Spleen (tissue), 11 donors: Measurements from ENCODE around the gene EXTL1. TPM values are rescaled to one million over a fixed set of nuclear protein-coding genes. Genes with fewer than 3 reads are reported as not detected.

Experiments
- DNase-seq: peaks from one replicate; pipeline ENCODE4 v3.0.0-alpha.2; 2020
- H3K27ac ChIP-seq, 8 donors: fragments of 200-600 bp; sonication (generic) in 7 of 8; 1 replicate in 4 of 8; 2 replicates in 4 of 8; pipeline versions ENCODE4 v1.5.0 to v1.8.0; 2016 to 2021; ENCODE audit warnings: inconsistent platforms in 4 of 8, mild to moderate bottlenecking in 4 of 8, moderate library complexity in 1 of 8
- H3K27me3 ChIP-seq, 7 donors: fragments of 200-600 bp; sonication (generic) in 6 of 7; replicated peaks in 1 of 7; 1 replicate in 4 of 7; 2 replicates in 3 of 7; pipeline versions ENCODE4 v1.5.0 to v1.8.0; 2016 to 2021; ENCODE audit warnings: inconsistent platforms in 3 of 7, mild to moderate bottlenecking in 1 of 7
- H3K36me3 ChIP-seq, 6 donors: fragments of 200-600 bp; sonication (generic) in 5 of 6; 1 replicate in 4 of 6; 2 replicates in 2 of 6; pipeline versions ENCODE4 v1.5.0 to v1.8.0; 2016 to 2021; ENCODE audit warnings: inconsistent platforms in 2 of 6
- H3K4me1 ChIP-seq, 6 donors: fragments of 200-600 bp; sonication (generic) in 5 of 6; 1 replicate in 3 of 6; 2 replicates in 3 of 6; pipeline versions ENCODE4 v1.5.0 to v1.8.0; 2016 to 2021; ENCODE audit warnings: inconsistent platforms in 3 of 6
- H3K4me3 ChIP-seq, 8 donors: fragments of 200-600 bp; sonication (generic) in 7 of 8; 1 replicate in 4 of 8; 2 replicates in 4 of 8; pipeline versions ENCODE4 v1.5.0 to v1.8.0; 2016 to 2021; ENCODE audit warnings: inconsistent platforms in 4 of 8, mild to moderate bottlenecking in 4 of 8, moderate library complexity in 2 of 8
- H3K9me3 ChIP-seq, 8 donors: fragments of 200-600 bp; sonication (generic) in 7 of 8; 1 replicate in 4 of 8; 2 replicates in 4 of 8; pipeline versions ENCODE4 v1.5.0 to v1.8.0; 2016 to 2021; ENCODE audit warnings: inconsistent platforms in 4 of 8
- POLR2A ChIP-seq, 3 donors: fragments of 450-650 bp; IDR thresholded peaks; one replicate each; pipeline ENCODE4 v1.5.1; 2017; ENCODE audit warnings: antibody characterized with exemption in 3 of 3, mild to moderate bottlenecking in 1 of 3
- POLR2AphosphoS5 ChIP-seq, 3 donors: sonication (generic); formaldehyde crosslinking; IDR thresholded peaks; one replicate each; pipeline ENCODE4 v1.5.1; 2017; ENCODE audit warnings: antibody characterized with exemption in 3 of 3
- WGBS, 5 donors: extraction: QIAGEN DNeasy Blood & Tissue Kit in 3 of 5; methylation state at CpG; one replicate each; pipeline versions ENCODE4 v1.1.5 to v1.1.7; 2013 to 2018; 5-methylcytosine and 5-hydroxymethylcytosine counted together
- intact Hi-C: fragments of 100-400 bp; cut with DNase I; formaldehyde crosslinking; loops from one replicate; pipeline ENCODE4 v1.15.0; 2023; ENCODE audit warnings: low total_unique reads
- polyA plus RNA-seq, 3 donors: library from polyadenylated mRNA; stranded (reverse); fragments of 200-250 nt; gene quantifications; one replicate each; pipeline ENCODE4 v1.2.1, GENCODE V29; 2013
- total RNA-seq, 7 donors: library from RNA; depleted of rRNA in 3 of 7; stranded (reverse); fragments of >200 nt in 3 of 7; fragmentation: NEBNext Ultra II Directional in 4 of 7; extraction: Animal tissue kit (Norgen Biotek cat#: 25700) in 4 of 7; gene quantifications; one replicate each; pipeline versions ENCODE4 v1.1.0 to v1.2.1, GENCODE V29; 2016 to 2021
- TF ChIP-seq, protein P1 (sequence below), 11 experiments: fragments of 200-600 bp in 7 of 11; fragments of 450-650 bp in 4 of 11; sonication (generic) in 4 of 11; IDR thresholded peaks in 8 of 11; conservative IDR thresholded peaks in 3 of 11; 1 replicate in 7 of 11; 2 replicates in 4 of 11; pipeline versions ENCODE4 v1.4.0 to v1.8.0; 2016 to 2021; ENCODE audit warnings: antibody characterized with exemption in 11 of 11, inconsistent platforms in 4 of 11, mild to moderate bottlenecking in 1 of 11
- donor health status: healthy with polysubstance abuse.
- donor health status: DM: no; HTN: no; CAD: no; lungs with moderate emphysema.
- donor health status: DM: no; HTN: no; CAD: no.
- donor health status: Bipolar disorder and iron deficiency.
- donor health status: healthy.
- donor health status: DM: no; HTN: no; CAD: no.
- donor health status: DM: yes; HTN: yes; CAD: no.

The EXTL1 gene
- total and polyA plus RNA-seq, 10 donors, result 0.30 to 8.6 (median 3.6) TPM

DNA sequence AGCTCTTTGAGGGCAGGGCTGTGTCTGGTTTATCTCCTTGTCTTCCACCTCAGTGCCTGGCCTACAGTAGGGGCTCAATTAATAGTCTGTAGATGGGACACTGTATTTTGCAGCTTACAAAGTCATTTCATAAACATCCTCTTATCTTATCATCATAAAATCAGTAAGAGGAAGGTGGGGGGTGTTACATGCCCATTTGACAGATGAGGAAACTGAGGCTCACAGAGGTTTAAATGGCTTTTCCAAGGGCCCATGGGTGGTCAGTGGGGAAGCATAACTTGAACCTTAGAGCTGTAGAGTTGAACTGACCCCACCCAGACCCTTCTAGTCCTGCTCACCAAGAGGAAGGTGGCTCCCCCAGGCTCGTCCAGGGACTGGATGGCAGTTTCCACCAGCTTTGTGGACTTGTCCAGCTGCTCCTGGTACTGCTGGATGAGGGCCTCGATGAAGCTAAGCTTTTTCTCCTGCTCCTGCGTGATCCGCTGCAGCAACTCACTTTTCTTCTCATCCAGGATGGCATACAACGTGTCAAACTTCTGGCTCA is 36.5 kb downstream of the EXTL1 start:
- TF ChIP-seq POLR2AphosphoS5 (IDR thresholded peaks at IDR 0.05), result no peak
- TF ChIP-seq POLR2A (IDR thresholded peaks at IDR 0.05), result no peak
- TF ChIP-seq, protein P1, sequence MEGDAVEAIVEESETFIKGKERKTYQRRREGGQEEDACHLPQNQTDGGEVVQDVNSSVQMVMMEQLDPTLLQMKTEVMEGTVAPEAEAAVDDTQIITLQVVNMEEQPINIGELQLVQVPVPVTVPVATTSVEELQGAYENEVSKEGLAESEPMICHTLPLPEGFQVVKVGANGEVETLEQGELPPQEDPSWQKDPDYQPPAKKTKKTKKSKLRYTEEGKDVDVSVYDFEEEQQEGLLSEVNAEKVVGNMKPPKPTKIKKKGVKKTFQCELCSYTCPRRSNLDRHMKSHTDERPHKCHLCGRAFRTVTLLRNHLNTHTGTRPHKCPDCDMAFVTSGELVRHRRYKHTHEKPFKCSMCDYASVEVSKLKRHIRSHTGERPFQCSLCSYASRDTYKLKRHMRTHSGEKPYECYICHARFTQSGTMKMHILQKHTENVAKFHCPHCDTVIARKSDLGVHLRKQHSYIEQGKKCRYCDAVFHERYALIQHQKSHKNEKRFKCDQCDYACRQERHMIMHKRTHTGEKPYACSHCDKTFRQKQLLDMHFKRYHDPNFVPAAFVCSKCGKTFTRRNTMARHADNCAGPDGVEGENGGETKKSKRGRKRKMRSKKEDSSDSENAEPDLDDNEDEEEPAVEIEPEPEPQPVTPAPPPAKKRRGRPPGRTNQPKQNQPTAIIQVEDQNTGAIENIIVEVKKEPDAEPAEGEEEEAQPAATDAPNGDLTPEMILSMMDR (IDR thresholded peaks at IDR 0.05 in 8 of 11, conservative IDR thresholded peaks at IDR 0.05 in 3 of 11), result no peak
- no peak overlapping the region for H3K4me3 ChIP-seq
- H3K9me3 ChIP-seq, result no peaks in the 10 kb centered on the region
- WGBS, 5 donors, result 74 to 82% (median 81%) methylated on average over 5 of the region's 5 CpGs
- peaks cover 0 to 4% (median 0%) of the 10 kb centered on the region in 6 donors for H3K4me1 ChIP-seq
- H3K27ac ChIP-seq, result no peak overlapping the region
- intact Hi-C loops, result no loop called here
- peaks cover 0 to 33% (median 10%) of the 10 kb centered on the region in 7 donors for H3K27me3 ChIP-seq
- H3K36me3 ChIP-seq, result no peaks in the 10 kb centered on the region
- DNase-seq, result no peak

DNA sequence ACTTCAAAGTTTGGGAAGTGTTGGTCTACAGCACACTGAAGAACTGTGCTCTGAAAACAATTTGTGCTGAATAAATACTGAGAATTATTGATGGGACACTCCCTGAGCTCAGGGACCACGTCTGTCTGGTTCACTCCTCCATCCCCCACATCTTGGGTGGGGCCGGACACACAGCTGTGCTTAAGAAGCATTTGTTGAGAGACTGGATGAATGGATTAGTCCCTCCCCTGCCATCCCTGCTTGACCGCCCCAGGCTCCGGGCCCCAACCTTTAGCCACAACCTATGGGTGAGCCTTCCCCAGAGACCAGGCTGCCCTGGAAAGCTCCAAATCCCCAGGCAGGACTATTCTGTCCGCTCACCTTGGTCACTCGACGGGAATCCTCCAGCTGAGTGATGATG is 38.3 kb downstream of the EXTL1 start:
- Histone ChIP-seq H3K27me3 (peaks cover 0 to 16% (median 0%) of the 10 kb centered on the region in 7 donors), H3K36me3 (no peaks in the 10 kb centered on the region), H3K27ac (no peak overlapping the region), H3K4me3 (no peak overlapping the region), H3K4me1 (no peaks in the 10 kb centered on the region), H3K9me3 (no peaks in the 10 kb centered on the region)
- WGBS, 5 donors, result 61 to 80% (median 78%) methylated on average over 4 to 7 of the region's 7 CpGs
- intact Hi-C loops, result no loop called here
- DNase-seq, result no peak
- no peak for TF ChIP-seq POLR2AphosphoS5 (IDR thresholded peaks at IDR 0.05)
- TF ChIP-seq, protein P1 (IDR thresholded peaks at IDR 0.05 in 8 of 11, conservative IDR thresholded peaks at IDR 0.05 in 3 of 11), result no peak
- TF ChIP-seq POLR2A (IDR thresholded peaks at IDR 0.05), result no peak

GRCh38 chr1:26060832-26061574 is 39.4 kb downstream of the EXTL1 start:
- Histone ChIP-seq H3K27me3 (peaks cover 0 to 8% (median 0%) of the 10 kb centered on the region in 7 donors), H3K4me1 (no peaks in the 10 kb centered on the region), H3K27ac (no peak overlapping the region), H3K9me3 (no peaks in the 10 kb centered on the region), H3K36me3 (no peaks in the 10 kb centered on the region), H3K4me3 (no peak overlapping the region)
- no peak for DNase-seq
- TF ChIP-seq POLR2A (IDR thresholded peaks at IDR 0.05), result no peak
- TF ChIP-seq, protein P1 (IDR thresholded peaks at IDR 0.05 in 8 of 11, conservative IDR thresholded peaks at IDR 0.05 in 3 of 11), result no peak
- no peak for TF ChIP-seq POLR2AphosphoS5 (IDR thresholded peaks at IDR 0.05)
- 54 to 85% (median 78%) methylated on average over 5 to 12 of the region's 12 CpGs for WGBS, 5 donors
- intact Hi-C loops, result no loop called here

- H3K9me3 ChIP-seq, result no peaks in the 10 kb centered on the region
- intact Hi-C loops, result no loop called here
- TF ChIP-seq POLR2AphosphoS5 (IDR thresholded peaks at IDR 0.05) (no peak), POLR2A (IDR thresholded peaks at IDR 0.05) (no peak)
- TF ChIP-seq, protein P1 (IDR thresholded peaks at IDR 0.05 in 8 of 11, conservative IDR thresholded peaks at IDR 0.05 in 3 of 11), result no peak
- H3K27ac ChIP-seq, result no peak overlapping the region
- DNase-seq, result no peak
- H3K4me1 ChIP-seq, result no peaks in the 10 kb centered on the region
- H3K4me3 ChIP-seq, result no peak overlapping the region
- no peaks in the 10 kb centered on the region for H3K36me3 ChIP-seq
- WGBS, 5 donors, result 75 to 95% (median 85%) methylated on average over 3 of the region's 3 CpGs
- H3K27me3 ChIP-seq, result peaks cover 0 to 21% (median 0%) of the 10 kb centered on the region in 7 donors
Measured at GRCh38 chr1:26064553-26064952, 43.0 kb downstream of the EXTL1 start.
